ENCODE measurements around the gene OBSCN.
"Not testable (repeated sequence)": the region's sequence is repeated elsewhere in the genome, so short reads cannot be mapped to it uniquely, and the experiment has no call there.

OBSCN gene

GRCh38 chr1:228259951-228260350, 52.1 kb downstream of the OBSCN start:
- no peak for DNase-seq (ENCODE audit: low spot score)

GRCh38 chr1:228261706-228262105, 53.9 kb downstream of the OBSCN start:
- DNase-seq (ENCODE audit: low spot score) = no peak

- DNase-seq (ENCODE audit: low spot score) = no peak
Measured at GRCh38 chr1:228262475-228262874, 54.6 kb downstream of the OBSCN start.

DNA sequence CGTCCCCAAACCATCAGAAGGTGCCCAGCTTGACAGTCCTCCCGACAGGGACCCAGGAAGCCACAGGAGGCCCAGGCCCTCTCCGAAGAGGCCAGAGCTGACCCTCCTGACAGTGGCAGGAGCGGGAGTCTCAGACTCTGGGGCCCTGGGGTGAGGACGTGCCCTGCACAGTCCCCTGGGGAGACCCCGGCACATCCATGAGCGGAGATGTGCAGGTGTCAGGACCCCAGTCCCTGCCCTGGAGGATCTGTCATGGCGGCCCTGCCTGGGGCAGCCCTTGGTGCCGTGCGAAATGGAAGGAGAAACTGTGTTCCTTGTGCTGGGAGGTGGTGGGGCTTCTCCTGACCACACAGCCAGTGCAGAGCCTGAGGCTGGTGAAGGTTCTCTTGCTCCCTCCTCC, 55.8 kb downstream of the OBSCN start:
- no peak for DNase-seq (ENCODE audit: low spot score)

GRCh38 chr1:228264090-228264829, 56.4 kb downstream of the OBSCN start:
- DNase-seq (ENCODE audit: low spot score) = no peak

DNA sequence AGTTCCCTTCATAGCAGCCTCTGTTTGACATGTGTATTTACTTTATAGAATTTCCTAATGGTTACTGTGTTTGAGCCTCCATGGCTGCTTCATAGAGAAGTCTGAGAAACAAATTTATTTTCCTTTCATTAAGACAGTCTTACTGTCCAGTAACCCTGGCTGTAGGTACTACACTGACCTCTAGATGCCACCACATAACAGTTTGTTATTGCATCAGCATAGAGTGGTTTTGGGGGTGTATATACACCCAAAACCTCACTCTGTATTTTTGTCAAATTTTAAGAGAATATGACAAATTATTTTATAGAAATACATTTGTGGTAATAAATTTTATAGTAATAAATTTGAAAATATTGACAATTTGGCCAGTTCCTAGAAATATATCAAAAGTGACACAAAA, 57.3 kb downstream of the OBSCN start:
- no peak for DNase-seq (ENCODE audit: low spot score)

DNA sequence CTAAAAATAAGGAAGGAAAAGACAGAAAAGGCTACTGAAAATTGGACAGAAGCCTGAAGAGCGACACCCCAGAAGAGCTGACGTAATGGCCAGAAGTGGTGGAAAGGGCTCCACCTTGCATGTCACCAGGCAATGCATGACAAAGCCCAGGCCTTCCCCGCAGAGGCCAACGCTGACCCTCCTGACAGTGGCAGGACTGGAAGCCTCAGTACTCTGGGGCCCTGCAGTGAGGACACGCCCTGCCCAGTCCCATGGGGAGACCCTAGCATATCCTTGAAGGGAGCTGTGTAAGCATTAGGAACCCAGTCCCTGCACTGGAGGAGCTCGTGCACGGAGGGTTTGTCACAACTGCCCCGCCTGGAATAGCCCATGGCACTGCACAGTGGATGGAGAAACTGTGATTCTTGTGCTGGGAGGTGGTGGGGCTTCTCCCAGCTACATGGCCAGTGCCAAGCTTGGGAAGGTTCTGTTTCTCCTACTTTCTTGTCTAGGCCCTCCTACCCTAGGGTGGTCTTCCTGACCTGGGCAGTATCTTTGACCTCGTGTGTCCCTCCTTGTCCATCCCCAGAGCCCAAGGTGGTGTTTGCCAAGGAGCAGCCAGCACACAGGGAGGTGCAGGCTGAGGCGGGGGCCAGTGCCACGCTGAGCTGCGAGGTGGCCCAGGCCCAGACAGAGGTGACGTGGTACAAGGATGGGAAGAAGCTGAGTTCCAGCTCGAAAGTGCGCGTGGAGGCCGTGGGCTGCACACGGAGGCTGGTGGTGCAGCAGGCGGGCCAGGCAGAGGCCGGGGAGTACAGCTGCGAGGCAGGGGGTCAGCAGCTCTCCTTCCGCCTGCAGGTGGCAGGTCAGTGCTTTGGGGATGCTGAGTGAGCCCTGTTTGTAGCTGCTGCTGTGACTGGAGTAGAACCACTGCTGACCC, 60.4 kb downstream of the OBSCN start:
- no peak for DNase-seq (ENCODE audit: low spot score)

DNA sequence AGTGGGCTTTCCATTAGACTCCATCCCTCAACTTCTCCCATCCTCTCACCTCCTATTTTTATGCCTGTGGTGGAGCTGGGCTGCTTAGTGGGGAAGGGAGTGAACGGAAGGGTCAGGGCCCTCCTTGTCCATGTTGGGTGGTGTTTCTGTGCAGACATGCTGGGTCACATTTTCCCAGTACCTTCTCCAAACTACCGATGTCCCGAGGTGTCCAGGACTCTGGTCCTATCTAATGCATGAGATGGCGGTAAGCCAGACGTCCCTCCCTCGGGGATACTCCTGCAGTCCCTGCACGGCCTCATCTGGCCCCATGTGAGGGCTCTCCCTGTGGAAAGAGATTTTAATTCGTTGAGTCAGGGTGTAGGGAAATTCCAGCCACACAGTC, 61.0 kb downstream of the OBSCN start:
- DNase-seq (ENCODE audit: low spot score) = no peak

DNA sequence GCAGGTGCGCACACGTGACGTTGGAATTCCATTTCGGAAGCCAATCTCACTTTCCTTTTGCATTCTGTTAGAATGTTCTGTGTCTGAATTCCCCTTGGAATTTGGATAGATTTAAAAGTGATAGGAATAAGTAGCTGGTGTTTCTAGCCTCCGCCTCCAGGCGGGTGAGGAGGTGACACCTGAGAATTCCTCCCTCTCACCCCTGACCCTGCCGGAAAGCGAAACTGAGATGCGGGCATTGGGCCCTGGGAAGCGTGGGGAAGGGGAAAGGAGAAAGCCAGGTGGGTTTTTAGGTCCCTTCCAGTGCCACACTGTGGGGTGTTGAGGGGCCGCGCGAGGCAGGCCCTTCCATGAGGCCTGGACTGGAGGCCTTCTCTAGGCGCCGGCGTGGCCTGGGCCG, 61.6 kb downstream of the OBSCN start:
- not testable (repeated sequence) for DNase-seq (ENCODE audit: low spot score)

- no peak for DNase-seq (ENCODE audit: low spot score)
Measured at GRCh38 chr1:228270032-228270431, 62.2 kb downstream of the OBSCN start.

GRCh38 chr1:228271701-228272251, 63.9 kb downstream of the OBSCN start:
- DNase-seq (ENCODE audit: low spot score) = no peak

- no peak for DNase-seq (ENCODE audit: low spot score)
Measured at GRCh38 chr1:228272331-228272791, 64.5 kb downstream of the OBSCN start.

DNA sequence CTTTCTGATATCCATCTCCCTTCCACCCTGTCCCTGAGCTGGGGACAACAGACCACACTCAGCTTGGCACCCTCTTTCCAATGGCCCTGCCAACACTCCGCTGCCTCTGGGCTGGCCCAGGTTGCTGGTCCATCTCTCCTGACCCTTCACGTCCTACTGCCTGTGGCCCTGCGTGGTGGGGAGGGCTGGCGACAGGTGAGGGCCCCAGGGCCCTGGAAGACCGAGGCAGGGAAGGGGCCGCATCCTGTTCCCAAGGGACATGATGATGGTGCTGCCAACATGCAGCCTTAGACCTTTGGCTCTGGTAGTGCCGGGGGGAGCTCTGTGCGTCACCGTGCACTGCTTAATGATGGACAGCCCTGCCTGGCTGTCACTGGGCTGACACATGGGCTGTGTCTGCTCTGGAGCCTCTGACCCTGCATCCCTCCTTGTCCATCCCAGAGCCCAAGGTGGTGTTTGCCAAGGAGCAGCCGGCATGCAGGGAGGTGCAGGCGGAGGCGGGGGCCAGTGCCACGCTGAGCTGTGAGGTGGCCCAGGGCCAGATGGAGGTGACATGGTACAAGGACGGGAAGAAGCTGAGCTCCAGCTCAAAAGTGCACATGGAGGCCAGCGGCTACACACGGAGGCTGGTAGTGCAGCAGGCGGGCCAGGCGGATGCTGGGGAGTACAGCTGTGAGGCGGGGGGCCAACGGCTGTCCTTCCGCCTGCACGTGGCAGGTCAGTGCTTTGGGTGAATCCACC, 65.2 kb downstream of the OBSCN start:
- DNase-seq (ENCODE audit: low spot score) = no peak

DNA sequence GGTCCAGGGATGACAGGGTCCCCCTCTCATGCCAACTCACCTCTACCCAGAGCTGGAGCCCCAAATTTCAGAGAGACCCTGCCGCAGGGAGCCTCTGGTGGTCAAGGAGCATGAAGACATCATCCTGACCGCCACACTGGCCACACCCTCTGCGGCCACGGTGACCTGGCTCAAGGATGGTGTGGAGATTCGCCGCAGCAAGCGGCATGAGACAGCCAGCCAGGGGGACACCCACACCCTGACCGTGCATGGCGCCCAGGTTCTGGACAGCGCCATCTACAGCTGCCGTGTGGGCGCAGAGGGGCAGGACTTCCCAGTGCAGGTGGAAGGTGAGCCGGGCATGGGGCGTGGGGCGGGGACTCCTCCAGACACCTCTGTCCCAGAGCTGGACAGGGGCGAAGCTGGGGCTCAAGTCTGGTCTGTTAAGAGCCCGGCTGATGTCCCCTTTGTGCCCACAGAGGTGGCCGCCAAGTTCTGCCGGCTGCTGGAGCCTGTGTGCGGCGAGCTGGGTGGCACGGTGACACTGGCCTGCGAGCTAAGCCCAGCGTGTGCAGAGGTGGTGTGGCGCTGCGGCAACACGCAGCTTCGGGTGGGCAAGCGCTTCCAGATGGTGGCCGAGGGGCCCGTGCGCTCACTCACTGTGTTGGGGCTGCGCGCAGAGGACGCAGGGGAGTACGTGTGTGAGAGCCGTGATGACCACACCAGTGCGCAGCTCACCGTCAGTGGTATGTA, 66.0 kb downstream of the OBSCN start:
- DNase-seq (ENCODE audit: low spot score) = no peak

- no peak for DNase-seq (ENCODE audit: low spot score)
Measured at GRCh38 chr1:228274452-228275178, 66.8 kb downstream of the OBSCN start.

GRCh38 chr1:228275179-228275429, 67.3 kb downstream of the OBSCN start:
- DNase-seq (ENCODE audit: low spot score) = no peak

- DNase-seq (ENCODE audit: low spot score) = peak; percentile 87
Measured at GRCh38 chr1:228275430-228276173, 67.8 kb downstream of the OBSCN start.

DNA sequence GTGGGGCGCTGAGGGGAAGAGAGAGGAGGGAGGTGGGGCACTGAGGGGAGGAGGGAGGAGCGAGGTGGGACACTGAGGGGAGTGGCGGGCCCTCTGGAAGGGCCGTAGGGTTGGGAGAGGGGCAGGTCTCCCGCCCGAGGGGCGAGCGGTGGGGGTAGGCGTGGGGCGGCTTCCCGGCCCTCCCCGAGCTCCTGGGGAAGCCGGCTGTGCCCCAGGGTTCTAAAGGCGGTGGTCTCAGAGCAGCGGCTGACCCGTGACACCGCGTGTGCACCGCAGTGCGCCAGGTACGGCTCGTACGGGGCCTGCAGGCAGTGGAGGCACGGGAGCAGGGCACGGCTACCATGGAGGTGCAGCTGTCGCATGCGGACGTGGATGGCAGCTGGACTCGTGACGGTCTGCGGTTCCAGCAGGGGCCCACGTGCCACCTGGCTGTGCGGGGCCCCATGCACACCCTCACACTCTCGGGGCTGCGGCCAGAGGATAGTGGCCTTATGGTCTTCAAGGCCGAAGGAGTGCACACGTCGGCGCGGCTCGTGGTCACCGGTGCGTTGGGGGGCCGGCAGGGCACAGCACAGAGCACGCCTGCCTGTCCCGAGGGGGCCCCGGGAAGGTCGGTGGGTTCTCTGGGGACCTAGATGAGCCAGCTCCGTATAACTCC, 68.5 kb downstream of the OBSCN start:
- DNase-seq (ENCODE audit: low spot score) = no peak

DNA sequence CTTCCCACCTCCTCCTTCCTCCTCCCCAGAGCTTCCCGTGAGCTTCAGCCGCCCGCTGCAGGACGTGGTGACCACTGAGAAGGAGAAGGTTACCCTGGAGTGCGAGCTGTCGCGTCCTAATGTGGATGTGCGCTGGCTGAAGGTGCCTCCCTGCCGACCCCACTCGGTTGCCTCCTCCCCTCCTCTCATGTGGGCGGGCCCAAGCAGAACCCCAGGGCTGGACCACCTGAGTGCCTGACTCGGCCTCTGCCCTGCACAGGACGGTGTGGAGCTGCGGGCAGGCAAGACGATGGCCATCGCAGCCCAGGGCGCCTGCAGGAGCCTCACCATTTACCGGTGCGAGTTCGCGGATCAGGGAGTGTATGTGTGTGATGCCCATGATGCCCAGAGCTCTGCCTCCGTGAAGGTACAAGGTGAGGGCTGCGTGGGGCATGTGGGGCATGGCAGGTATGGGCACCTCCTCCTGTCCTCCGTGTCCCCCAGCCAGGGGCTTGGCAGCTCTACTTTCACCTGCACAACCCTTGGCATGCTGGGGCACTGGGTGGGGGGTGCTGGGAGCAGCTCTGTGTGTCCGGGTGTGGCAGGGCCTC, 69.2 kb downstream of the OBSCN start:
- DNase-seq (ENCODE audit: low spot score) = no peak
